Trophoblast cell (in vitro differentiated cells and primary cell): ENCODE data around the gene MYORG.

Experiments used
- DNase-seq, 2 donors: peaks; one replicate each; pipeline ENCODE4 v3.0.0-alpha.2; 2016
- H2AFZ ChIP-seq: 2 replicates; pipeline ENCODE4 v1.6.1; 2013; ENCODE audit warnings: low read length, moderate library complexity, mild to moderate bottlenecking; ENCODE audit not compliant: insufficient read depth, poor library complexity
- H2AK5ac ChIP-seq: 2 replicates; pipeline ENCODE4 v1.6.1; 2013; ENCODE audit warnings: mild to moderate bottlenecking, low read length
- H2BK120ac ChIP-seq: 2 replicates; pipeline ENCODE4 v1.6.1; 2013; ENCODE audit warnings: low read length, mild to moderate bottlenecking, moderate library complexity; ENCODE audit not compliant: insufficient read depth, poor library complexity
- H2BK12ac ChIP-seq: 2 replicates; pipeline ENCODE4 v1.6.1; 2013; ENCODE audit warnings: mild to moderate bottlenecking, low read length, moderate library complexity
- H2BK5ac ChIP-seq: 2 replicates; pipeline ENCODE4 v1.6.1; 2013; ENCODE audit warnings: low read length, low read depth, moderate library complexity, mild to moderate bottlenecking; ENCODE audit not compliant: poor library complexity
- H3K14ac ChIP-seq: 2 replicates; pipeline ENCODE4 v1.6.1; 2013; ENCODE audit warnings: mild to moderate bottlenecking, low read length
- H3K18ac ChIP-seq: 2 replicates; pipeline ENCODE4 v1.6.1; 2013; ENCODE audit warnings: mild to moderate bottlenecking, low read length
- H3K23ac ChIP-seq: 2 replicates; pipeline ENCODE4 v1.6.1; 2013; ENCODE audit warnings: low read length
- H3K27ac ChIP-seq: 2 replicates; pipeline ENCODE4 v1.5.1; 2013; ENCODE audit warnings: low read depth, mild to moderate bottlenecking, inconsistent platforms, low read length, moderate library complexity
- H3K27me3 ChIP-seq: 2 replicates; pipeline ENCODE4 v1.6.1; 2013; ENCODE audit warnings: inconsistent platforms, mild to moderate bottlenecking, low read length, moderate library complexity; ENCODE audit not compliant: insufficient read depth
- H3K36me3 ChIP-seq, 2 experiments: 1 replicate in 1 of 2; 2 replicates in 1 of 2; pipeline ENCODE4 v1.6.1; 2013; ENCODE audit warnings: low read length in 2 of 2, mild to moderate bottlenecking in 2 of 2, moderate library complexity in 1 of 2; ENCODE audit not compliant: insufficient read depth in 2 of 2, control insufficient read depth in 1 of 2
- H3K4ac ChIP-seq: 2 replicates; pipeline ENCODE4 v1.6.1; 2013; ENCODE audit warnings: low read depth, mild to moderate bottlenecking, low read length, moderate library complexity
- H3K4me1 ChIP-seq, 2 experiments: 1 replicate in 1 of 2; 2 replicates in 1 of 2; pipeline ENCODE4 v1.6.1; 2013; ENCODE audit warnings: low read length in 2 of 2, mild to moderate bottlenecking in 2 of 2, moderate library complexity in 1 of 2; ENCODE audit not compliant: insufficient read depth in 2 of 2, control insufficient read depth in 1 of 2
- H3K4me2 ChIP-seq: 2 replicates; pipeline ENCODE4 v1.6.1; 2013; ENCODE audit warnings: inconsistent platforms, mild to moderate bottlenecking, low read length, moderate library complexity
- H3K4me3 ChIP-seq: 2 replicates; pipeline ENCODE4 v1.5.1; 2013; ENCODE audit warnings: mild to moderate bottlenecking, low read depth, low read length, inconsistent platforms
- H3K79me1 ChIP-seq: one replicate; pipeline ENCODE4 v1.6.1; 2013; ENCODE audit warnings: low read length
- H3K79me2 ChIP-seq: 2 replicates; pipeline ENCODE4 v1.6.1; 2013; ENCODE audit warnings: low read length, mild to moderate bottlenecking; ENCODE audit not compliant: control insufficient read depth, insufficient read depth, poor library complexity
- H3K9ac ChIP-seq: 2 replicates; pipeline ENCODE4 v1.6.1; 2013; ENCODE audit warnings: mild to moderate bottlenecking, low read length
- H3K9me3 ChIP-seq: 2 replicates; pipeline ENCODE4 v1.6.1; 2013; ENCODE audit warnings: low read depth, mild to moderate bottlenecking, control low read depth, inconsistent platforms, low read length; ENCODE audit not compliant: insufficient read depth
- H4K12ac ChIP-seq: 2 replicates; pipeline ENCODE4 v1.6.1; 2013; ENCODE audit warnings: low read depth, mild to moderate bottlenecking, low read length, moderate library complexity
- H4K8ac ChIP-seq: 2 replicates; pipeline ENCODE4 v1.6.1; 2013; ENCODE audit warnings: low read depth, mild to moderate bottlenecking, low read length, moderate library complexity
- H4K91ac ChIP-seq: one replicate; pipeline ENCODE4 v1.6.1; 2013; ENCODE audit warnings: low read depth, mild to moderate bottlenecking, low read length, moderate library complexity
- WGBS: extraction: QIAGEN DNeasy Blood & Tissue Kit; methylation state at CpG from one replicate; pipeline ENCODE4 v1.1.7; 2013; ENCODE audit warnings: missing lambda C conversion rate; ENCODE audit not compliant: insufficient read length, insufficient coverage; ENCODE audit errors: extremely low coverage; 5-methylcytosine and 5-hydroxymethylcytosine counted together

The MYORG gene

DNA sequence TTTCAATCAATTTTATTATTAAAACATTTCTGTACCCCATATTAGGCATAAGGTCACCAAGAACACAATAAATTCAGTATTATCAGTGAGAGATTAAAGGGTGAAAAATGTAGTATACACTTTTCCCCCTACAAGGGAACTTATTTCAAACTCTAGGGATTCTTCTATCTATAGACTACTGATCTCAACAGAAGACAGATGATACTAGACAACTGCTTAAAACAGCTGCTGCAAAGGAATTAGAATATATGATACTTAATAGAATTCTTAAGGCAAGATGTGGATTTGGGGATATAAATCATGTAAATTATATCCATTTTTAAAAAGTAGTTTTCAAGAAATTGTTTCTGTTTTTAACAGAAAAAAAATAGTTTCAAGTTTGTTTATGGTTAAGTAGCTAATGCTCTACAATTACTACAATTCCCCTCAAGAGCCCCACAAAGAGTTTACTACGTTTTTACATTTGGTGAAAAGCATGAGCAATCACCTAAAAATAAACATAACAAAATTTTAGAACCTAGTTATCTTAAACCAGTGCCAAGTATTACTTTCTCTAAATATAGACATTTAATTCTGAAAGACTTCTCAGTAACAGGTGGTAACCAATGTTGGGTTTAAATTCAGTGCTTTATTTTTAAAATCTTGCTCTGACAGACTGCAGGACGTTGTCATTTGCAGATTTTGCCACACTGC is 53.7 kb downstream of the MYORG start:
- peaks cover 0 to 2% of the 10 kb centered on the region in 2 experiments for H3K36me3 ChIP-seq
- no peak overlapping the region for H2AK5ac ChIP-seq
- H3K79me1 ChIP-seq, result no peaks in the 10 kb centered on the region
- H3K79me2 ChIP-seq, result no peaks in the 10 kb centered on the region
- WGBS, result no CpG with 5 or more reads among the region's 2 CpGs
- H3K27ac ChIP-seq, result no peak overlapping the region
- no peak overlapping the region for H2BK12ac ChIP-seq
- no peak overlapping the region for H3K4me2 ChIP-seq
- no peak overlapping the region for H3K9ac ChIP-seq
- H3K4me3 ChIP-seq, result no peak overlapping the region
- H3K18ac ChIP-seq, result no peak overlapping the region
- no peaks in the 10 kb centered on the region for H3K9me3 ChIP-seq
- H4K8ac ChIP-seq, result no peak overlapping the region
- H3K4me1 ChIP-seq, result no peaks in the 10 kb centered on the region
- no peak overlapping the region for H4K91ac ChIP-seq
- H2AFZ ChIP-seq, result no peak overlapping the region
- no peaks in the 10 kb centered on the region for H3K27me3 ChIP-seq
- no peak overlapping the region for H3K14ac ChIP-seq
- H2BK120ac ChIP-seq, result no peak overlapping the region
- H3K4ac ChIP-seq, result no peak overlapping the region
- no peak overlapping the region for H4K12ac ChIP-seq
- no peak for DNase-seq
- H2BK5ac ChIP-seq, result no peak overlapping the region
- no peak overlapping the region for H3K23ac ChIP-seq

DNA sequence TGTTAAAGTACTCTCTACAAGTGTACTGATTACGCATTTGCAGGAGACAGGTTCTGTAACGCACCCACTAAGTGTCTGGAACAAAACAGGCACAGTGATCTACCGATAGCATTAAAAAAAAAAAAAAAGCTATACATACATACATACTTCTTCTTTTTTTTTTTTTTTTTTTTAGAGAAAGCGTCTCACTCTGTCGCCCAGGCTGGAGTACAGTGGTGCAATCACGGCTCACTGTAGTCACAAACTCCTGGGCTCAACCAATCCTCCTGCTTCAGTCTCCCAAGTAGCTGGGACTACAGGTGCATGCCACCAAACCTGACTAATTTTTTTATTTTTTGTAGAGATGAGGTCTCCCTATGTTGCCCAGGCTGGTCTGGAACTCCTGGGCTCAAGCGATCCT is 55.2 kb downstream of the MYORG start:
- H4K8ac ChIP-seq, result no peak overlapping the region
- no peak overlapping the region for H3K23ac ChIP-seq
- H3K4me3 ChIP-seq, result no peak overlapping the region
- no peak overlapping the region for H2BK12ac ChIP-seq
- no peak overlapping the region for H2BK120ac ChIP-seq
- H3K9me3 ChIP-seq, result no peaks in the 10 kb centered on the region
- H3K79me1 ChIP-seq, result no peaks in the 10 kb centered on the region
- H3K36me3 ChIP-seq, result peaks cover 0 to 2% of the 10 kb centered on the region in 2 experiments
- no CpG with 5 or more reads among the region's 7 CpGs for WGBS
- no peak for DNase-seq
- H4K12ac ChIP-seq, result no peak overlapping the region
- no peak overlapping the region for H2BK5ac ChIP-seq
- no peak overlapping the region for H3K4ac ChIP-seq
- no peaks in the 10 kb centered on the region for H3K4me1 ChIP-seq
- H4K91ac ChIP-seq, result no peak overlapping the region
- H2AFZ ChIP-seq, result no peak overlapping the region
- no peak overlapping the region for H3K18ac ChIP-seq
- no peak overlapping the region for H2AK5ac ChIP-seq
- no peak overlapping the region for H3K4me2 ChIP-seq
- no peak overlapping the region for H3K9ac ChIP-seq
- no peaks in the 10 kb centered on the region for H3K79me2 ChIP-seq
- H3K27ac ChIP-seq, result no peak overlapping the region
- H3K14ac ChIP-seq, result no peak overlapping the region
- no peaks in the 10 kb centered on the region for H3K27me3 ChIP-seq

DNA sequence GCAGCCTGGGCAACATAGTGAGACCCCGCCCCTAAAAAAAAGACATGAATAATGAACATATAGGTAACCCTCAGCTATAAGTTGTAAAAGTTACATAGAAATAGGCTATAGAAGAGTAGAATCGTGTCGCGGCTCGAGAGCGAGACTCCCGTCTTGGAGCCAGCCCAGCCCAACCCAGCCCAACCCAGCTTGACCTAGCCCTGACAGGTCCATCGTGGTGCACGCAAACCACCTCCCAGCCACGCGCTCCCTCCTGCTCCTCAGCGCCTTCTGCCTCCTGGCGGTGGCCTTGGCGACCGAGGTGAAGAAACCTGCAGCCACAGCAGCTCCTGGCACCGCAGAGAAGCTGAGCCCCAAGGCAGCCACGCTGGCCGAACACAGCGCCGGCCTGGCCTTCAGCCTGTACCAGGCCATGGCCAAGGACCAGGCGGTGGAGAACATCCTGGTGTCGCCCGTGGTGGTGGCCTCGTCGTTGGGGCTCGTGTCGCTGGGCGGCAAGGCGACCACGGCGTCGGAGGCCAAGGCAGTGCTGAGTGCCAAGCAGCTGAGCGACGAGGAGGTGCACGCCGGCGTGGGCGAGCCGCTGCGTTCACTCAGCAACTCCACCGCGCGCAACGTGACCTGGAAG is 58.4 kb downstream of the MYORG start:
- Histone ChIP-seq H4K8ac (no peak overlapping the region), H2AK5ac (no peak overlapping the region), H3K4me2 (no peak overlapping the region), H4K91ac (no peak overlapping the region), H3K4me1 (no peaks in the 10 kb centered on the region), H3K9ac (no peak overlapping the region), H3K79me2 (no peaks in the 10 kb centered on the region), H2BK5ac (no peak overlapping the region), H3K9me3 (no peaks in the 10 kb centered on the region), H3K18ac (no peak overlapping the region), H2BK120ac (no peak overlapping the region), H3K36me3 (peaks cover 0 to 2% of the 10 kb centered on the region in 2 experiments), H3K27ac (no peak overlapping the region), H4K12ac (no peak overlapping the region), H3K4me3 (no peak overlapping the region), H2AFZ (no peak overlapping the region), H3K4ac (no peak overlapping the region), H3K23ac (no peak overlapping the region), H3K27me3 (no peaks in the 10 kb centered on the region), H3K79me1 (no peaks in the 10 kb centered on the region), H3K14ac (no peak overlapping the region), H2BK12ac (no peak overlapping the region)
- no CpG with 5 or more reads among the region's 44 CpGs for WGBS
- DNase-seq, result no peak

DNA sequence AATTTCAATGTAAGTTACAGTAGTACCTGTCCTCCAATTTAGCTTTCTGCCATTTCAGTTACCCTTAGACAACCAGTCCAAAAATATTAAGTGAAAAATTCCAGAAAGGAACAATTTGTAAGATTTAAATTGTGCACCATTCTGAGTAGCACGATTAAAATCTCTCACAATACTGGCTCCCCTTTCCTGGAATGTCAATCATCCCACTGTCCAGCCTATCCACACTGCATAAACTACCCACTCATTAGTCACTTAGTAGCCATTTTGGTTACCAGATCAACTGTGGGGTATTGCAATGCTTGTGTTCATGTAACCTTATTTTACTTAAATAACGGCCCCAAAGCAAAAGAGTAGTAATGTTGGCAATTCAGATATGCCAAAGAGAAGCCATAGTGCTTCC is 59.3 kb downstream of the MYORG start:
- Histone ChIP-seq H4K91ac (no peak overlapping the region), H4K8ac (no peak overlapping the region), H3K9me3 (no peaks in the 10 kb centered on the region), H3K4me3 (no peak overlapping the region), H3K27ac (no peak overlapping the region), H3K27me3 (no peaks in the 10 kb centered on the region), H3K18ac (no peak overlapping the region), H2AK5ac (no peak overlapping the region), H3K9ac (no peak overlapping the region), H3K14ac (no peak overlapping the region), H2BK120ac (no peak overlapping the region), H2BK5ac (no peak overlapping the region), H3K23ac (no peak overlapping the region), H3K36me3 (peaks cover 0 to 2% of the 10 kb centered on the region in 2 experiments), H3K4me1 (no peaks in the 10 kb centered on the region), H3K4me2 (no peak overlapping the region), H4K12ac (no peak overlapping the region), H3K79me2 (no peaks in the 10 kb centered on the region), H2AFZ (no peak overlapping the region), H3K79me1 (no peaks in the 10 kb centered on the region), H3K4ac (no peak overlapping the region), H2BK12ac (no peak overlapping the region)
- DNase-seq, result no peak
- WGBS, result no CpG with 5 or more reads among the region's 2 CpGs
